ENCODE measurements around the gene CES4A.
"Not testable (repeated sequence)": the region's sequence is repeated elsewhere in the genome, so short reads cannot be mapped to it uniquely, and the experiment has no call there.

Gene CES4A

DNA sequence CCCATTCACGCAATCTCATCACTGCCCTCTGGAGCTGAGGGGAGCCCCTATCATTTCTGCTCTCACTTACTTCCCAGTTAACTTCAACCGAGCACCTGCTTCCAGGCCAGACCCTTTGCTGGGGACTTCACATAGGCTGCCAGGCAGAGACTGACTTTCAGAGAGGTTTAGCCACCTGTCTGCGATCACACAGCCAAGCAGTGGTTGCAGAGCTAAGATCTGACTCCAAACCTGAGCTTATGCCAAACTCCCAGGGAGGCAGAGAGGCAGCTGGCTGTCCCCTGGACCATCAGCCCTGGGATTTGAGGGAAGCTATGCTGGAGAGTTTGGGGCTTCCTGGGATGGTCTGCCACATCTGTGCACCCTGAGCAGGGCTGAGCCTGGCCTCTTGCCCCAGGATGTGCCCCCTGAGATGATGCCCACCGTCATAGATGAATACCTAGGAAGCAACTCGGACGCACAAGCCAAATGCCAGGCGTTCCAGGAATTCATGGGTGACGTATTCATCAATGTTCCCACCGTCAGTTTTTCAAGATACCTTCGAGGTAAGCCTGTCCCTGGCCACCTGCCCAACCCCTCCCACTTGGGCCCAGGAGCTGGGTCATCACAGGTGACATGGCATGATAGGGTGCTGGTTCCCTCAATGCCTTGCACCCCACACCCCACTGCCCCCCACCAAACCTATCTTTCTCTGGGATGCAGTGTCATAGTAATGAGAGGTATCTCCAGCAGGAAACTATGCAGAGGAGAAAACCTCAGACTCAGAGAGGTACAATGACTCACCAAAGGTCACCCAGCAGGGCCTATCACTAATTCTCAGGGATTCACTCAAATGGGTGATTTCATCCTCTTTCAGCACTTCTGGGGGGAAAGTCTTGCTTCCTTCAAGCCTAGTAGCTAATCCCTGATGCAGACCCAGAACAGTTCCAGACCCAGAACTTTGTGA, 17.3 kb upstream of the CES4A start:
- Mint-ChIP-seq H3K4me1 (ENCODE audit: low read depth) (peaks cover 12% of the 10 kb centered on the region), H3K36me3 (no peaks in the 10 kb centered on the region), H3K27me3 (no peaks in the 10 kb centered on the region), H3K27ac (no peak overlapping the region), H3K4me3 (no peak overlapping the region), H3K9me3 (ENCODE audit: low read depth) (no peaks in the 10 kb centered on the region)

DNA sequence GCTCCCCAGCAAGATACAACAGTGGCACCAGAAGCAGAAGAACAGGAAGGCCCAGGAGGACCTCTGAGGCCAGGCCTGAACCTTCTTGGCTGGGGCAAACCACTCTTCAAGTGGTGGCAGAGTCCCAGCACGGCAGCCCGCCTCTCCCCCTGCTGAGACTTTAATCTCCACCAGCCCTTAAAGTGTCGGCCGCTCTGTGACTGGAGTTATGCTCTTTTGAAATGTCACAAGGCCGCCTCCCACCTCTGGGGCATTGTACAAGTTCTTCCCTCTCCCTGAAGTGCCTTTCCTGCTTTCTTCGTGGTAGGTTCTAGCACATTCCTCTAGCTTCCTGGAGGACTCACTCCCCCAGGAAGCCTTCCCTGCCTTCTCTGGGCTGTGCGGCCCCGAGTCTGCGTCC, 15.4 kb upstream of the CES4A start:
- Mint-ChIP-seq H3K4me1 (ENCODE audit: low read depth) (peaks cover 15% of the 10 kb centered on the region), H3K27me3 (no peaks in the 10 kb centered on the region), H3K27ac (no peak overlapping the region), H3K9me3 (ENCODE audit: low read depth) (no peaks in the 10 kb centered on the region), H3K4me3 (no peak overlapping the region), H3K36me3 (no peaks in the 10 kb centered on the region)

DNA sequence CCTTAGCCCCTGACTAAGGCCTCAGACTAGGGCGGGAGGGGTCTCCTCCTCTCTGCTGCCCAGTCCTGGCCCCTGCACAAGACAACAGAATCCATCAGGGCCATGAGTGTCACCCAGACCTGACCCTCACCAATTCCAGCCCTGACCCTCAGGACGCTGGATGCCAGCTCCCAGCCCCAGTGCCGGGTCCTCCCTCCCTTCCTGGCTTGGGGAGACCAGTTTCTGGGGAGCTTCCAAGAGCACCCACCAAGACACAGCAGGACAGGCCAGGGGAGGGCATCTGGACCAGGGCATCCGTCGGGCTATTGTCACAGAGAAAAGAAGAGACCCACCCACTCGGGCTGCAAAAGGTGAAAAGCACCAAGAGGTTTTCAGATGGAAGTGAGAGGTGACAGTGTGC, 14.7 kb upstream of the CES4A start:
- Mint-ChIP-seq H3K4me3 (no peak overlapping the region), H3K27ac (no peak overlapping the region), H3K9me3 (ENCODE audit: low read depth) (no peaks in the 10 kb centered on the region), H3K36me3 (no peaks in the 10 kb centered on the region), H3K4me1 (ENCODE audit: low read depth) (peaks cover 15% of the 10 kb centered on the region), H3K27me3 (no peaks in the 10 kb centered on the region)

DNA sequence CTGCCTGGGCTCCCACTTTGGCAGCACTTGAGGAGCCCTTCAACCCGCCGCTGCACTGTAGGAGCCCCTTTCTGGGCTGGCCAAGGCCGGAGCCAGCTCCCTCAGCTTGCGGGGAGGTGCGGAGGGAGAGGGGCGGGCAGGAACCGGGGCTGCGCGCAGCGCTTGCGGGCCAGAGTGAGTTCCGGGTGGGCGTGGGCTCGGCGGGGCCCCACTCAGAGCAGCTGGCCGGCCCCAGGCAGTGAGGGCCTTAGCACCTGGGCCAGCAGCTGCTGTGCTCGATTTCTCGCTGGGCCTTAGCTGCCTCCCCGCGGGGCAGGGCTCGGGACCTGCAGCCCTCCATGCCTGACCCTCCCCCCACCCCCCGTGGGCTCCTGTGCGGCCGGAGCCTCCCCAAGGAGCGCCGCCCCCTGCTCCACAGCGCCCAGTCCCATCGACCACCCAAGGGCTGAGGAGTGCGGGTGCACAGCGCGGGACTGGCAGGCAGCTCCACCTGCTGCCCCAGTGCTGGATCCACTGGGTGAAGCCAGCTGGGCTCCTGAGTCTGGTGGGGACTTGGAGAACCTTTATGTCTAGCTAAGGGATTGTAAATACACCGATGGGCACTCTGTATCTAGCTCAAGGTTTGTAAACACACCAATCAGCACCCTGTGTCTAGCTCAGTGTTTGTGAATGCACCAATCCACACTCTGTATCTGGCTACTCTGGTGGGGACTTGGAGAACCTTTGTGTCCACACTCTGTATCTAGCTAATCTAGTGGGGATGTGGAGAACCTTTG, 14.0 kb upstream of the CES4A start:
- Mint-ChIP-seq H3K4me1 (ENCODE audit: low read depth) (peaks cover 15% of the 10 kb centered on the region), H3K4me3 (peak overlapping the region; percentile 82)
- H3K36me3 Mint-ChIP-seq; H3K27me3 Mint-ChIP-seq; H3K27ac Mint-ChIP-seq; H3K9me3 Mint-ChIP-seq (ENCODE audit: low read depth): not testable (repeated sequence)

DNA sequence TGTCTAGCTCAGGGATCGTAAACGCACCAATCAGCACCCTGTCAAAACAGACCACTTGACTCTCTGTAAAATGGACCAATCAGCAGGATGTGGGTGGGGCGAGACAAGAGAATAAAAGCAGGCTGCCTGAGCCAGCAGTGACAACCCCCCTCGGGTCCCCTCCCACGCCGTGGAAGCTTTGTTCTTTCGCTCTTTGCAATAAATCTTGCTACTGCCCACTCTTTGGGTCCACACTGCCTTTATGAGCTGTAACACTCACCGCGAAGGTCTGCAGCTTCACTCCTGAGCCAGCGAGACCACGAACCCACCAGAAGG, 13.5 kb upstream of the CES4A start:
- not testable (repeated sequence) for H3K27me3 Mint-ChIP-seq; H3K27ac Mint-ChIP-seq; H3K36me3 Mint-ChIP-seq; H3K9me3 Mint-ChIP-seq (ENCODE audit: low read depth)
- Mint-ChIP-seq H3K4me1 (ENCODE audit: low read depth) (peaks cover 15% of the 10 kb centered on the region), H3K4me3 (peak overlapping the region; percentile 82)

DNA sequence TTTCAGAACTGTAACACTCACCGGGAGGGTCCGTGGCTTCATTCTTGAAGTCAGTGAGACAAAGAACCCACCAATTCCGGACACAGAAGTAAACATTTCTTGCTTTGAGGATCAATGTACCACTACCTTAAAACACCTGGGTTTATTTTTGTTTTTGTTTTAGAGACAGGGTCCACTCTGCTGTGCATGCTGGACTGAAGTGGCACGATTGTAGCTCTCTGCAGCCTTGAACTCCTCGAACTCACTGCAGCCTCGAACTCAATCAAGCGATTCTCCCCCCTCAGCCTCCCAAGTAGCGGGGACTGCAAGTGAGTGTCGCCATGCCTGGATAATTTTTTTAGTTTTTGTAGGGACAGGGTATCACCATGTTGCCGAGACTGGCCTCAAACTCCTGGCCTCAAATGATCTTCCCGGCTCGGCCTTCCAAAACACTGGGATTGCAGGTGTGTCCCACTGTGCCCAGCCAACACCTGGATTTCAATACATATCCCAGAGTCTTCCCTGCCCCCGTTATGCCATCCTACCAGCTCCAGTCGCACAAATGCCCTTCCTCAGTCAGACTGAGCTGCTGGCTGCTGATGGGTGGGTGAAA, 13.0 kb upstream of the CES4A start:
- Mint-ChIP-seq H3K9me3 (ENCODE audit: low read depth) (no peaks in the 10 kb centered on the region), H3K4me3 (peak overlapping the region; percentile 82)

DNA sequence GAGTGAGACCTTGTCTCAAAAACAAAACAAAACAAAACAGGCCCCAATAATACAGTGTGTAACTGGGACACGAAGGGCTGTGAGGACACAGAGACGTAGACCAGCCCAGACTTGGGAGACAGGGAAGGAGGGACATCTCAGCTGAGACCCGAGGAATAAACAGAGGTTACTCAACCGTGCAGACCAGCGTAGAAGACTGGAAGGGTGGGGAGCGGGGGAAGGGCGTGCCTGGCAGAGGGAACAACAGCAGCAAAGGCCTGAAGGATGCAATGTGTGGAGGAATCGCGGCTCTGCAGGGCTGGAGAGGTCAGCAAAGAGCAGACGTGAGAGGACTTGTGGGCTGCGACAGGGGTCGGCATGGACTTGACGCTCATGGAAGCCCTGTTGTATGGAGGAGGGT, 11.6 kb upstream of the CES4A start:
- Mint-ChIP-seq H3K36me3 (no peaks in the 10 kb centered on the region), H3K27me3 (no peaks in the 10 kb centered on the region), H3K4me1 (ENCODE audit: low read depth) (peaks cover 15% of the 10 kb centered on the region), H3K27ac (no peak overlapping the region), H3K9me3 (ENCODE audit: low read depth) (no peaks in the 10 kb centered on the region), H3K4me3 (no peak overlapping the region)

More for the DNA sequence above, 13.0 kb upstream of the CES4A start:
- Mint-ChIP-seq H3K27ac (no peak overlapping the region), H3K36me3 (no peaks in the 10 kb centered on the region), H3K4me1 (ENCODE audit: low read depth) (peaks cover 15% of the 10 kb centered on the region), H3K27me3 (no peaks in the 10 kb centered on the region)

DNA sequence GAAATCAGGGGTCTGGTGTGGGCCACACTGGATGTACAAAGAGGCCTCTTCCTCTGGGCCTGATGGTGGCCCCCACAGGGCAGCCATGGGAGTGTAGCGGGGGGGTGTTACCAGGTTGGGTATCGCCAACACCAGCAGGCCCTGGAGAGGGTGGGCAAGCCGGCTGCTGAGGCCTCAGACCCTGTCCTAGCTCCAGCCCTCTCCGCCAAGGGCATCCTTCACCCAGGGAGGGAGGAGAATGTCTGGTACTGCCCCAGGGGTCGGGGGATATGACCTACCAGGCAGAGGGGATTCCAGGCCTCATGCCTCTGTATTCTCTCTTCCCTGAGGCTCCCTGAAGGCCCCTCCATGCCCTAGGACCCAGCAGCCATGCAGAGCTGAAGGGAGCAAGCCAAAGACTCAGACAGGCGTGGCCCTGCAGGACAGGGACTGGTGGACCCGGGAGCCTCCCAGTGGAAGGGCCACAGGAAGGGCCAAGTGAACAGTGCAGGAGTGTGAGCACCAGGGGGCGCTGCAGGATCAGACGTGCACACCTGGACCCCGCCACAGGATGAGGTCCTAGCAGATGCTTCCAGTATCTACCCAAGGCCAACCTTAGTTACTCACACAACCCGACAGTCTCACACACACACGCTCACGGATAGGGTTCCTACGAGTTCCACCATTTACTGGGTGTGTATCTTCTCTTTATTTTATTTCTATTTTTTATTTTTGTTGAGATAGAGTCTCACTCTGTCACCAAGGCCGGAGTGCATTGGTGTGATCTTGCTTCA, 10.9 kb upstream of the CES4A start:
- Mint-ChIP-seq H3K36me3 (no peaks in the 10 kb centered on the region), H3K27me3 (no peaks in the 10 kb centered on the region), H3K9me3 (ENCODE audit: low read depth) (no peaks in the 10 kb centered on the region), H3K27ac (no peak overlapping the region), H3K4me1 (ENCODE audit: low read depth) (peaks cover 18% of the 10 kb centered on the region), H3K4me3 (no peak overlapping the region)

DNA sequence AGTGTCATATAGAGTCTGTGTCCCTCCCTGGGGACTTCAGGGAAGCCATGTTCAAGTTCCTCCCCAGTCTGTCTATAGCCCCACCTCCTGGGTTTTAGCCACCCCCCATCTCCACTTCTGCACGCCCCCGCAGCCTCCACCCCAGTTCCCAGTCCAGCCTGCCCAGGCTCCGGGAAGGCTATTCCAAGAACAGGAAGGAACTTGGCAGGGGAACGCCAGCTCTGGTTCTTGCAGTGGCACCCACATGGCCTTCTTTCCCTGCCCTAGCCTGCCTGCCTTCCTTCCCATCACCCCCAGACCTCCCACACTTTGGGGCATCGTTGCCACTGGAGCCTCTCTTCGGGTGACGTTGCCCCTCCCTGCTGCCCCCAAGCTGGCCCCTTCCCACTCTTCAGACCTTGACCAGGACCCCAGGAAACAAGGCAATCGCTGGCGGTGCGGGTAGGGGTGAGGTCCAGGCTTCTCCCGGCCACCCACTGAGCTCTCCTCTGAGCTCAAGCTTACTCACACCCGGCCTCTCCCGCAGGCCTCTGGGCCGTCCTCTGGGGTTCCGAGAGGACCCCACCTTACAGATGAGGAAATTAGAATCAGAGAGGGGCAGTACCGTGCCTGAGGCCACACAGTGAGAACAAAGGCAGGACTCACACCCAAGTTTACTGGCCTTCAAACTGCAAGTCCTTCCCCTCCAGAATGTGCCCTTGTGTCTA, 9.2 kb upstream of the CES4A start:
- Mint-ChIP-seq H3K27ac (no peak overlapping the region), H3K9me3 (ENCODE audit: low read depth) (no peaks in the 10 kb centered on the region), H3K4me1 (ENCODE audit: low read depth) (peaks cover 26% of the 10 kb centered on the region), H3K4me3 (no peak overlapping the region), H3K36me3 (no peaks in the 10 kb centered on the region), H3K27me3 (no peaks in the 10 kb centered on the region)

DNA sequence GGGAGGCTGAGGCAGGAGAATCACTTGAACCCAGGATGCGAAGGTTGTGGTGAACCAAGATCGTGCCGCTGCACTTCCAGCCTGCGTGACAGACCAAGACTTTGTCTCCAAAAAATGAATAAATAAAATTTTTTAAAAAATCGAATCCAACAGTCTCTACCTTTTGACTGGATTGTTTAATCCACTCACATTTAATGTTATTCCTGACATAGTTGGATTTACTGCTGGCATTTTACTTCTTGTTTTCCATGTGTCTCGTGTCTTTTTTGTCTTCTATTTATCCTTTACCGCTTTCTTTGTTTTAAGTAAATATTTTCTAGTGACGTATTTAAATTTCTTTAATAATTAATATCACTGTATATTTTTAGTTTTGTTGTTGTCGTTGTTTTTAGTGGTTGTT, 5.4 kb upstream of the CES4A start:
- no peak overlapping the region for H3K4me3 Mint-ChIP-seq
- peak overlapping the region; percentile 97 for H3K27ac Mint-ChIP-seq
- H3K36me3 Mint-ChIP-seq = no peaks in the 10 kb centered on the region
- no peaks in the 10 kb centered on the region for H3K9me3 Mint-ChIP-seq (ENCODE audit: low read depth)
- H3K4me1 Mint-ChIP-seq (ENCODE audit: low read depth) = peaks cover 28% of the 10 kb centered on the region
- no peaks in the 10 kb centered on the region for H3K27me3 Mint-ChIP-seq

DNA sequence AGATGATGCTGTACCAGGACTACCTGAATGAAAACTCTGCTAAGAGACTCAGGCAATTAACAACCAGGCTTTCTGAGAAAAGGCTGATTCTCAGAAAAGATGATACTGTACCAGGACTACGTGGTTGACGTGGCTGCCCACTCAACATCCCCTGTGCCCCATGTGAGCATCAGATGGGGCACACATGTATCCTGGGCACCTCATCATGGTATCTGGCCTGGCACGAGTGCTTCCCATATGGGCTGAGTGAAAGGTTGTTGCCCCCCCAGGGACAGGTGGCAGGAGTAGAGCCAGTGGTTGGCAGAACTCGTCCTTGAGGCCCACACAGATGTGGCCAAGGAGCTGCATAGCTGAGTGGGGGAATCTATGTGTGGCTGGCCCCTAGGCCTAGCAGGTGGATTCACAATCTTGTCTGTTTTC, 3.5 kb upstream of the CES4A start:
- no peaks in the 10 kb centered on the region for H3K36me3 Mint-ChIP-seq
- H3K4me3 Mint-ChIP-seq = peak overlapping the region; percentile 62
- peaks cover 28% of the 10 kb centered on the region for H3K4me1 Mint-ChIP-seq (ENCODE audit: low read depth)
- no peaks in the 10 kb centered on the region for H3K27me3 Mint-ChIP-seq
- peak overlapping the region; percentile 97 for H3K27ac Mint-ChIP-seq
- H3K9me3 Mint-ChIP-seq (ENCODE audit: low read depth) = no peaks in the 10 kb centered on the region

DNA sequence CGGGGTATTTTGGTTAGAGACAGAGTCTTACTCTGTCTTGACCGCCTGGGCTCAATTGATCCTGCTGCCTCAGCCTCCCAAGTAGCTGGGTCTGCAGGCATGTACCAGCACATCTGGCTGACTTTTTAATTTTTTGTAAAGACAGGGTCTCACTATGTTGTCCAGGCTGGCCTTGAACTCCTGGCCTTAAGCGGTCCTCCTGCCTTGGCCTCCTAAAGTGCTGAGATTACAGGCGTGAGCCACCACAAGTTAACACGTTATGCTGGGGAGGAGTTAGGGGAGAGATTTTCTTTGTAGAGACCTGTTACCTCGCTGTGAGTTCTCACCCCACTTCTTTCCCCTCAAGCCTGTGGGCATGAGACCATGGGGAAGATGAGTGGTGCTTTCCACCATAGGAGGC, 1.8 kb upstream of the CES4A start:
- Mint-ChIP-seq H3K27ac (peak overlapping the region; percentile 46), H3K36me3 (no peaks in the 10 kb centered on the region), H3K9me3 (ENCODE audit: low read depth) (no peaks in the 10 kb centered on the region), H3K4me1 (ENCODE audit: low read depth) (peaks cover 28% of the 10 kb centered on the region), H3K27me3 (no peaks in the 10 kb centered on the region), H3K4me3 (no peak overlapping the region)

DNA sequence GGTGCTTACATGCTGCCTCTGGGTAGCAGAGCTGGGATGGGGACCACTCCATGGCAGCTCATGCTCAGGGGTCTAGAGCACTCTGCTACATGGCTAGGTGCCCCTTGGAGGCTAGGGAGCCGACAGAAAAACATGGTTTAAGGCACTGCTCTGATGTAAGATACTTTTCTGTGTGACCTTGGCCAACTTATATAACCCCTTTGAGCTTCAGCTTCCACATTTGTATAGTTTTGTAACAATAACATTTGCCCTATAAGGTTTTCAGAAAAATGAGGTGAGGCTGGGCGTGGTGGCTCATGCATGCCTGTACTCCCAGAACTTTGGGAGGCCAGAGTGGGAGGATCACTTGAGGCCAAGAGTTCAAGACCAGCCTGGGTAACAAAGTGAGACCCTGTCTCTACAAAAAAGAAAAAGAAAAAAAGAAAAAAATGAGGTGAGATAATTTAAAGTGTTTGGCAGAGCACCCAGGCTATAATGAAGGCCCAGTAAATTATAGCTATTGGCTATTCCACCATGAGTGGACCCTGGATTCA, 3.2 kb downstream of the CES4A start:
- Mint-ChIP-seq H3K27ac (no peak overlapping the region), H3K36me3 (no peaks in the 10 kb centered on the region), H3K27me3 (no peaks in the 10 kb centered on the region), H3K4me1 (ENCODE audit: low read depth) (peaks cover 2% of the 10 kb centered on the region), H3K9me3 (ENCODE audit: low read depth) (no peaks in the 10 kb centered on the region), H3K4me3 (no peak overlapping the region)

DNA sequence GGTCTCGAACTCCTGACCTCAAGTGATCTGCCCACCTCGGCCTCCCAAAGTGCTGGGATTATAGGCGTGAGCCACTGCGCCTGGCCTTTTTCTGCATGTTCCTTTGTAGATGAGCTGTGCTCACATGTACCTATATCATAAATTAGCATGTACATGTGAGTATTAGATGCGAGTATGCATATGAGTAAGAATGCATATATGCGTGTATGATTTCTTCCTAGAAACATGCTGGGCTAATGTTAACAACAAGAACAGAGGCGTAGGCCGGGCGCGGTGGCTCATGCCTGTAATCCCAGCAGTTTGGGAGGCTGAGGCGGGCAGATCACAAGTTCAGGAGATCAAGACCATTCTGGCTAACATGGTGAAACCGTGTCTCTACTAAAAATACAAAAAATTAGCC, 5.2 kb downstream of the CES4A start:
- H3K27ac Mint-ChIP-seq; H3K27me3 Mint-ChIP-seq; H3K4me3 Mint-ChIP-seq; H3K4me1 Mint-ChIP-seq (ENCODE audit: low read depth); H3K9me3 Mint-ChIP-seq (ENCODE audit: low read depth); H3K36me3 Mint-ChIP-seq: not testable (repeated sequence)
